HEK293 (cell line): ENCODE measurements around the gene TLNRD1.

Experiments
- CTCF ChIA-PET: fragments of 350-600 bp; formaldehyde crosslinking; extraction: SDS; loops from one replicate; lab custom pipeline; 2021; ENCODE audit warnings: antibody characterized with exemption; lab: Yijun Ruan, JAX
- POLR2A ChIA-PET: fragments of 300-600 bp; formaldehyde crosslinking; extraction: SDS; loops from one replicate; lab custom pipeline; 2020; ENCODE audit warnings: antibody characterized with exemption, inconsistent platforms; lab: Yijun Ruan, JAX
- H3K27ac ChIP-seq: fragments of 200-500 bp; sonication (Bioruptor generic); 2 replicates; pipeline ENCODE4 v1.5.1; 2014; ENCODE audit warnings: low read depth, low read length, control low read depth, inconsistent platforms; ENCODE audit errors: extremely low read depth
- H3K36me3 ChIP-seq, 2 experiments: fragments of 200-500 bp in 1 of 2; sonication (Bioruptor generic) in 1 of 2; 1 replicate in 1 of 2; 2 replicates in 1 of 2; pipeline ENCODE4 v1.5.1; 2014 to 2017; ENCODE audit warnings: inconsistent platforms in 2 of 2, low read length in 2 of 2; ENCODE audit not compliant: control insufficient read depth in 2 of 2, insufficient read depth in 1 of 2
- H3K4me1 ChIP-seq: fragments of 200-500 bp; sonication (Bioruptor generic); 2 replicates; pipeline ENCODE4 v1.5.1; 2014; ENCODE audit warnings: mild to moderate bottlenecking, low read length, inconsistent platforms; ENCODE audit not compliant: control insufficient read depth, insufficient read depth
- H3K4me3 ChIP-seq: 2 replicates; pipeline ENCODE4 v1.5.1; 2011; ENCODE audit warnings: low read depth, mild to moderate bottlenecking, control low read depth, low read length, moderate library complexity
- H3K9me3 ChIP-seq: fragments of 200-500 bp; sonication (Bioruptor generic); 2 replicates; pipeline ENCODE4 v1.5.1; 2014; ENCODE audit warnings: low read depth, low read length, inconsistent platforms; ENCODE audit not compliant: control insufficient read depth, insufficient read depth
- BCL11B ChIP-seq: fragments of 450-650 bp; formaldehyde crosslinking; IDR thresholded peaks from 2 replicates; pipeline ENCODE4 v1.5.1; 2016; ENCODE audit warnings: low read depth, missing biosample characterization, missing genetic modification characterization
- GLIS1 ChIP-seq: fragments of 450-650 bp; formaldehyde crosslinking; IDR thresholded peaks from 2 replicates; pipeline ENCODE4 v1.5.1; 2016; ENCODE audit warnings: missing biosample characterization, missing genetic modification characterization
- KLF7 ChIP-seq: fragments of 450-650 bp; formaldehyde crosslinking; IDR thresholded peaks from 2 replicates; pipeline ENCODE4 v1.5.1; 2016; ENCODE audit warnings: missing biosample characterization, missing genetic modification characterization, borderline replicate concordance
- PRDM1 ChIP-seq: fragments of 450-650 bp; formaldehyde crosslinking; IDR thresholded peaks from 2 replicates; pipeline ENCODE4; 2016; ENCODE audit warnings: missing biosample characterization, missing genetic modification characterization
- SP3 ChIP-seq: fragments of 450-650 bp; formaldehyde crosslinking; IDR thresholded peaks from 2 replicates; pipeline ENCODE4 v1.5.1; 2016; ENCODE audit warnings: missing biosample characterization, missing genetic modification characterization
- ZNF248 ChIP-seq: fragments of 450-650 bp; formaldehyde crosslinking; IDR thresholded peaks from 2 replicates; pipeline ENCODE4 v1.5.1; 2017; ENCODE audit warnings: missing biosample characterization, missing genetic modification characterization
- ZNF311 ChIP-seq: fragments of 450-650 bp; formaldehyde crosslinking; IDR thresholded peaks from 2 replicates; pipeline ENCODE4 v1.5.1; 2017; ENCODE audit warnings: missing biosample characterization, missing genetic modification characterization, borderline replicate concordance
- ZNF404 ChIP-seq: fragments of 450-650 bp; formaldehyde crosslinking; IDR thresholded peaks from 2 replicates; pipeline ENCODE4 v1.5.1; 2017; ENCODE audit warnings: missing biosample characterization, missing genetic modification characterization
- ZNF501 ChIP-seq: fragments of 450-650 bp; formaldehyde crosslinking; IDR thresholded peaks from 2 replicates; pipeline ENCODE4 v1.5.1; 2016; ENCODE audit warnings: missing biosample characterization, missing genetic modification characterization
- ZNF560 ChIP-seq: fragments of 450-650 bp; formaldehyde crosslinking; IDR thresholded peaks from 2 replicates; pipeline ENCODE4 v1.5.1; 2017; ENCODE audit warnings: missing biosample characterization, missing genetic modification characterization, borderline replicate concordance
- ZNF623 ChIP-seq: fragments of 450-650 bp; formaldehyde crosslinking; IDR thresholded peaks from 2 replicates; pipeline ENCODE4 v1.5.1; 2016; ENCODE audit warnings: missing biosample characterization, missing genetic modification characterization
- ZNF707 ChIP-seq: fragments of 450-650 bp; formaldehyde crosslinking; IDR thresholded peaks from 2 replicates; pipeline ENCODE4 v1.5.1; 2016; ENCODE audit warnings: missing biosample characterization, missing genetic modification characterization
- ZNF777 ChIP-seq: fragments of 450-650 bp; formaldehyde crosslinking; IDR thresholded peaks from 2 replicates; pipeline ENCODE4 v1.5.1; 2017; ENCODE audit warnings: missing biosample characterization, missing genetic modification characterization, borderline replicate concordance
- ZNF830 ChIP-seq: fragments of 450-650 bp; IDR thresholded peaks from 2 replicates; pipeline ENCODE4 v1.5.0; 2018; ENCODE audit warnings: missing biosample characterization, missing genetic modification characterization, low read depth, mild to moderate bottlenecking, moderate library complexity
- ZSCAN30 ChIP-seq: fragments of 450-650 bp; IDR thresholded peaks from 2 replicates; pipeline ENCODE4 v1.5.1; 2018; ENCODE audit warnings: missing biosample characterization, mild to moderate bottlenecking, missing genetic modification characterization, moderate library complexity
- TF ChIP-seq, protein P1 (sequence below): fragments of 450-650 bp; formaldehyde crosslinking; IDR thresholded peaks from 2 replicates; pipeline ENCODE4 v1.5.1; 2016; ENCODE audit warnings: missing biosample characterization, missing genetic modification characterization
- TF ChIP-seq, protein P2 (sequence below): fragments of 450-650 bp; formaldehyde crosslinking; IDR thresholded peaks from 2 replicates; pipeline ENCODE4 v1.5.1; 2016; ENCODE audit warnings: missing biosample characterization, missing genetic modification characterization
- TF ChIP-seq, protein P3 (sequence below): fragments of 450-650 bp; formaldehyde crosslinking; conservative IDR thresholded peaks from 2 replicates; pipeline ENCODE4 v1.5.1; 2016; ENCODE audit warnings: low read depth, missing biosample characterization, missing genetic modification characterization
- TF ChIP-seq, protein P4 (sequence below): fragments of 450-650 bp; formaldehyde crosslinking; IDR thresholded peaks from 2 replicates; pipeline ENCODE4 v1.5.1; 2016; ENCODE audit warnings: missing biosample characterization, missing genetic modification characterization
- TF ChIP-seq, protein P5 (sequence below): fragments of 450-650 bp; formaldehyde crosslinking; conservative IDR thresholded peaks from 2 replicates; pipeline ENCODE4 v1.5.1; 2016; ENCODE audit warnings: low read depth, missing biosample characterization, missing genetic modification characterization
- TF ChIP-seq, protein P6 (sequence below): fragments of 450-650 bp; formaldehyde crosslinking; IDR thresholded peaks from 2 replicates; pipeline ENCODE4; 2016; ENCODE audit warnings: missing biosample characterization, missing genetic modification characterization

TLNRD1 gene

DNA sequence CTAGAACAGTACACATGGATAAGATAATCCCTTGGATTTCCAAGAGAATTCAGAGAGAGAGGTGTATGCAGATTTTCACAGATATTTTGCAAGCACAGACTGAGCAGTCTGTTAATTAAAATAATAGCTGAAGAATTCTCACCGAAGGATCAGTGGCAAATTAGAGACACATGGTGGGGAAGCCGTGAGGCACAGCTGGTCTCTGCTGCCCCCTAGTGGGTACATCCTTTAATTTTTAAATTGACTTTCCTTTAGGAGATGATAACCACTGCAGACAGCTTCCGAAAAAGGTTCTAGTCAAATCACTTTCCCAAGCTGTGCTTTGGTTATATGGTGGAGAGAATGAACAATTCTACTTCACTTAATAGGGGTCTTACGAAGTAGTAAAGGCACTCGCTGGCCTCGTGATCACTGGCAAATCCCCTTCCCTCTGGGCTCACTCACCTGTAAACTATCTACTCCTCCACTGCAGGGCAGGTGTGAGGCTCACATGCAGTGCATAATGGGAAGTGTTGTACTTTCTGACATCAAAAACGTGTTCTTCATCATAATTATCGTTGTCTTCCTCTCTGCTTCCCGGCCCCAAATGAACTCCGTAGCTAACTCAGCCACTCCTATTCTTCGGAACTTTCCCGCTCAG lies 30.6 kb upstream of the TLNRD1 start (continued):
- TF ChIP-seq, protein P1, sequence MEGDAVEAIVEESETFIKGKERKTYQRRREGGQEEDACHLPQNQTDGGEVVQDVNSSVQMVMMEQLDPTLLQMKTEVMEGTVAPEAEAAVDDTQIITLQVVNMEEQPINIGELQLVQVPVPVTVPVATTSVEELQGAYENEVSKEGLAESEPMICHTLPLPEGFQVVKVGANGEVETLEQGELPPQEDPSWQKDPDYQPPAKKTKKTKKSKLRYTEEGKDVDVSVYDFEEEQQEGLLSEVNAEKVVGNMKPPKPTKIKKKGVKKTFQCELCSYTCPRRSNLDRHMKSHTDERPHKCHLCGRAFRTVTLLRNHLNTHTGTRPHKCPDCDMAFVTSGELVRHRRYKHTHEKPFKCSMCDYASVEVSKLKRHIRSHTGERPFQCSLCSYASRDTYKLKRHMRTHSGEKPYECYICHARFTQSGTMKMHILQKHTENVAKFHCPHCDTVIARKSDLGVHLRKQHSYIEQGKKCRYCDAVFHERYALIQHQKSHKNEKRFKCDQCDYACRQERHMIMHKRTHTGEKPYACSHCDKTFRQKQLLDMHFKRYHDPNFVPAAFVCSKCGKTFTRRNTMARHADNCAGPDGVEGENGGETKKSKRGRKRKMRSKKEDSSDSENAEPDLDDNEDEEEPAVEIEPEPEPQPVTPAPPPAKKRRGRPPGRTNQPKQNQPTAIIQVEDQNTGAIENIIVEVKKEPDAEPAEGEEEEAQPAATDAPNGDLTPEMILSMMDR (tag by site-specific recombination): peak; percentile 42; the same call in 1 of the 2 replicates
- TF ChIP-seq PRDM1 (tag by site-specific recombination): 0 out of 2 replicates have a peak, but pooled peaks have one; percentile 22

DNA sequence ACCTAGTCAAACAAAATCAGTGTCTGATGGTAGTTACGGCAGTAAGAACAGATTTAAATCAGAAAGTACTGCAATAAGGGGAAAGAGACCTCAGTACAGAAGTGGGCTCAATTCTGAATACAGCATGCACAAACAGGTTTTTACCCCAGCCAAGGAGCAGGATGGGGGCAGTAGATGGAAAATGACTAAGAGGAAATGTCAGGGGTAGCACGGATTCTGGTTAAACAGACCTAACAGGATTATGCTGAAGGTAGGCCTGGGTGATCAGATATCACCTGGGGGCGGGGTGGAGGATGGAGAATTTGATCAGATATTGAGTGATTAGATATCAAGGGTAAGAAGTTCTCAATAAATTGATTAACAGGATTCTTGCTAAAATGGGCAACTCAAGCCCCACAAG lies 30.1 kb upstream of the TLNRD1 start:
- ChIA-PET CTCF (interaction anchor here (0.6 to 8.4 kb wide), 32 partner anchors 9 to 523 kb away, joined by 3 to 137 read pairs (median 4); partner anchors contain the start of gene CEMIP), POLR2A (interaction anchor here (1.2 to 2.3 kb wide), 2 partner anchors 9 to 191 kb away, joined by 3 to 8 read pairs; partner anchors contain the start of gene CEMIP)
- no peak overlapping the region for H3K27ac ChIP-seq
- peaks cover 5 to 12% of the 10 kb centered on the region in 2 experiments; a peak in 2 of 3 replicates for H3K36me3 ChIP-seq
- TF ChIP-seq, protein P2, sequence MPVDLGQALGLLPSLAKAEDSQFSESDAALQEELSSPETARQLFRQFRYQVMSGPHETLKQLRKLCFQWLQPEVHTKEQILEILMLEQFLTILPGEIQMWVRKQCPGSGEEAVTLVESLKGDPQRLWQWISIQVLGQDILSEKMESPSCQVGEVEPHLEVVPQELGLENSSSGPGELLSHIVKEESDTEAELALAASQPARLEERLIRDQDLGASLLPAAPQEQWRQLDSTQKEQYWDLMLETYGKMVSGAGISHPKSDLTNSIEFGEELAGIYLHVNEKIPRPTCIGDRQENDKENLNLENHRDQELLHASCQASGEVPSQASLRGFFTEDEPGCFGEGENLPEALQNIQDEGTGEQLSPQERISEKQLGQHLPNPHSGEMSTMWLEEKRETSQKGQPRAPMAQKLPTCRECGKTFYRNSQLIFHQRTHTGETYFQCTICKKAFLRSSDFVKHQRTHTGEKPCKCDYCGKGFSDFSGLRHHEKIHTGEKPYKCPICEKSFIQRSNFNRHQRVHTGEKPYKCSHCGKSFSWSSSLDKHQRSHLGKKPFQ: no peak
- TF ChIP-seq, protein P3, sequence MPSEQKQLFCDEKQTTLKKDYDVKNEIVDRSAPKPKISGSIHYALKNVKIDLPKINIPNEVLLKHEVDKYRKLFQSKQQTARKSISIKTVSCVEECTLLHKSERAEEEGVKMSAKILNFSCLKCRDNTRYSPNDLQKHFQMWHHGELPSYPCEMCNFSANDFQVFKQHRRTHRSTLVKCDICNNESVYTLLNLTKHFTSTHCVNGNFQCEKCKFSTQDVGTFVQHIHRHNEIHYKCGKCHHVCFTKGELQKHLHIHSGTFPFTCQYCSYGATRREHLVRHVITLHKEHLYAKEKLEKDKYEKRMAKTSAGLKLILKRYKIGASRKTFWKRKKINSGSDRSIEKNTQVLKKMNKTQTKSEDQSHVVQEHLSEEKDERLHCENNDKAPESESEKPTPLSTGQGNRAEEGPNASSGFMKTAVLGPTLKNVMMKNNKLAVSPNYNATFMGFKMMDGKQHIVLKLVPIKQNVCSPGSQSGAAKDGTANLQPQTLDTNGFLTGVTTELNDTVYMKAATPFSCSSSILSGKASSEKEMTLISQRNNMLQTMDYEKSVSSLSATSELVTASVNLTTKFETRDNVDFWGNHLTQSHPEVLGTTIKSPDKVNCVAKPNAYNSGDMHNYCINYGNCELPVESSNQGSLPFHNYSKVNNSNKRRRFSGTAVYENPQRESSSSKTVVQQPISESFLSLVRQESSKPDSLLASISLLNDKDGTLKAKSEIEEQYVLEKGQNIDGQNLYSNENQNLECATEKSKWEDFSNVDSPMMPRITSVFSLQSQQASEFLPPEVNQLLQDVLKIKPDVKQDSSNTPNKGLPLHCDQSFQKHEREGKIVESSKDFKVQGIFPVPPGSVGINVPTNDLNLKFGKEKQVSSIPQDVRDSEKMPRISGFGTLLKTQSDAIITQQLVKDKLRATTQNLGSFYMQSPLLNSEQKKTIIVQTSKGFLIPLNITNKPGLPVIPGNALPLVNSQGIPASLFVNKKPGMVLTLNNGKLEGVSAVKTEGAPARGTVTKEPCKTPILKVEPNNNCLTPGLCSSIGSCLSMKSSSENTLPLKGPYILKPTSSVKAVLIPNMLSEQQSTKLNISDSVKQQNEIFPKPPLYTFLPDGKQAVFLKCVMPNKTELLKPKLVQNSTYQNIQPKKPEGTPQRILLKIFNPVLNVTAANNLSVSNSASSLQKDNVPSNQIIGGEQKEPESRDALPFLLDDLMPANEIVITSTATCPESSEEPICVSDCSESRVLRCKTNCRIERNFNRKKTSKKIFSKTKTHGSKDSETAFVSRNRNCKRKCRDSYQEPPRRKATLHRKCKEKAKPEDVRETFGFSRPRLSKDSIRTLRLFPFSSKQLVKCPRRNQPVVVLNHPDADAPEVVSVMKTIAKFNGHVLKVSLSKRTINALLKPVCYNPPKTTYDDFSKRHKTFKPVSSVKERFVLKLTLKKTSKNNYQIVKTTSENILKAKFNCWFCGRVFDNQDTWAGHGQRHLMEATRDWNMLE (tag by site-specific recombination): no peak
- TF ChIP-seq ZNF707 (tag by site-specific recombination): no peak
- TF ChIP-seq ZNF311 (tag by site-specific recombination): no peak
- TF ChIP-seq ZNF404 (tag by site-specific recombination): no peak
- TF ChIP-seq ZNF560 (tag by site-specific recombination): no peak
- TF ChIP-seq ZSCAN30 (tag by site-specific recombination): no peak
- TF ChIP-seq SP3 (tag by site-specific recombination): no peak
- TF ChIP-seq, protein P4, sequence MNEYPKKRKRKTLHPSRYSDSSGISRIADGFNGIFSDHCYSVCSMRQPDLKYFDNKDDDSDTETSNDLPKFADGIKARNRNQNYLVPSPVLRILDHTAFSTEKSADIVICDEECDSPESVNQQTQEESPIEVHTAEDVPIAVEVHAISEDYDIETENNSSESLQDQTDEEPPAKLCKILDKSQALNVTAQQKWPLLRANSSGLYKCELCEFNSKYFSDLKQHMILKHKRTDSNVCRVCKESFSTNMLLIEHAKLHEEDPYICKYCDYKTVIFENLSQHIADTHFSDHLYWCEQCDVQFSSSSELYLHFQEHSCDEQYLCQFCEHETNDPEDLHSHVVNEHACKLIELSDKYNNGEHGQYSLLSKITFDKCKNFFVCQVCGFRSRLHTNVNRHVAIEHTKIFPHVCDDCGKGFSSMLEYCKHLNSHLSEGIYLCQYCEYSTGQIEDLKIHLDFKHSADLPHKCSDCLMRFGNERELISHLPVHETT (tag by site-specific recombination): no peak
- TF ChIP-seq ZNF501 (tag by site-specific recombination): no peak
- TF ChIP-seq, protein P5, sequence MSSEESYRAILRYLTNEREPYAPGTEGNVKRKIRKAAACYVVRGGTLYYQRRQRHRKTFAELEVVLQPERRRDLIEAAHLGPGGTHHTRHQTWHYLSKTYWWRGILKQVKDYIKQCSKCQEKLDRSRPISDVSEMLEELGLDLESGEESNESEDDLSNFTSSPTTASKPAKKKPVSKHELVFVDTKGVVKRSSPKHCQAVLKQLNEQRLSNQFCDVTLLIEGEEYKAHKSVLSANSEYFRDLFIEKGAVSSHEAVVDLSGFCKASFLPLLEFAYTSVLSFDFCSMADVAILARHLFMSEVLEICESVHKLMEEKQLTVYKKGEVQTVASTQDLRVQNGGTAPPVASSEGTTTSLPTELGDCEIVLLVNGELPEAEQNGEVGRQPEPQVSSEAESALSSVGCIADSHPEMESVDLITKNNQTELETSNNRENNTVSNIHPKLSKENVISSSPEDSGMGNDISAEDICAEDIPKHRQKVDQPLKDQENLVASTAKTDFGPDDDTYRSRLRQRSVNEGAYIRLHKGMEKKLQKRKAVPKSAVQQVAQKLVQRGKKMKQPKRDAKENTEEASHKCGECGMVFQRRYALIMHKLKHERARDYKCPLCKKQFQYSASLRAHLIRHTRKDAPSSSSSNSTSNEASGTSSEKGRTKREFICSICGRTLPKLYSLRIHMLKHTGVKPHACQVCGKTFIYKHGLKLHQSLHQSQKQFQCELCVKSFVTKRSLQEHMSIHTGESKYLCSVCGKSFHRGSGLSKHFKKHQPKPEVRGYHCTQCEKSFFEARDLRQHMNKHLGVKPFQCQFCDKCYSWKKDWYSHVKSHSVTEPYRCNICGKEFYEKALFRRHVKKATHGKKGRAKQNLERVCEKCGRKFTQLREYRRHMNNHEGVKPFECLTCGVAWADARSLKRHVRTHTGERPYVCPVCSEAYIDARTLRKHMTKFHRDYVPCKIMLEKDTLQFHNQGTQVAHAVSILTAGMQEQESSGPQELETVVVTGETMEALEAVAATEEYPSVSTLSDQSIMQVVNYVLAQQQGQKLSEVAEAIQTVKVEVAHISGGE: no peak
- TF ChIP-seq, protein P6, sequence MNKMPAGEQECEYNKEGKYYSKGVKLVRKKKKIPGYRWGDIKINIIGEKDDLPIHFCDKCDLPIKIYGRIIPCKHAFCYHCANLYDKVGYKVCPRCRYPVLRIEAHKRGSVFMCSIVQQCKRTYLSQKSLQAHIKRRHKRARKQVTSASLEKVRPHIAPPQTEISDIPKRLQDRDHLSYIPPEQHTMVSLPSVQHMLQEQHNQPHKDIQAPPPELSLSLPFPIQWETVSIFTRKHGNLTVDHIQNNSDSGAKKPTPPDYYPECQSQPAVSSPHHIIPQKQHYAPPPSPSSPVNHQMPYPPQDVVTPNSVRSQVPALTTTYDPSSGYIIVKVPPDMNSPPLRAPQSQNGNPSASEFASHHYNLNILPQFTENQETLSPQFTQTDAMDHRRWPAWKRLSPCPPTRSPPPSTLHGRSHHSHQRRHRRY (tag by site-specific recombination): no peak
- TF ChIP-seq GLIS1 (tag by site-specific recombination): no peak
- TF ChIP-seq ZNF777 (tag by site-specific recombination): no peak
- no peak for TF ChIP-seq ZNF623 (tag by site-specific recombination)
- TF ChIP-seq ZNF830 (tag by site-specific recombination): no peak
- TF ChIP-seq KLF7 (tag by site-specific recombination): no peak
- no peak for TF ChIP-seq ZNF248 (tag by site-specific recombination)
- TF ChIP-seq BCL11B: no peak
- no peaks in the 10 kb centered on the region for H3K9me3 ChIP-seq
- no peak overlapping the region for H3K4me3 ChIP-seq
- H3K4me1 ChIP-seq: no peaks in the 10 kb centered on the region
